H1 (cell line): Measurements from ENCODE around the gene MRPL1. TPM values are rescaled to one million over a fixed set of nuclear protein-coding genes. Genes with fewer than 3 reads are reported as not detected.

ENCODE experiments used
- CTBP2 ChIP-seq: IDR thresholded peaks from 2 replicates; pipeline ENCODE4 v1.7.0; 2011; ENCODE audit warnings: borderline replicate concordance, mild to moderate bottlenecking, moderate library complexity, mixed read lengths, low read length; ENCODE audit not compliant: insufficient read depth, insufficient read length
- HDAC6 ChIP-seq: IDR thresholded peaks from one replicate; pipeline ENCODE4 v1.7.1; 2012; ENCODE audit warnings: low read depth, mild to moderate bottlenecking, inconsistent platforms, low read length, moderate library complexity
- KDM1A ChIP-seq: fragments of 200-600, 300-600 bp; sonication (generic); IDR thresholded peaks from 2 replicates; pipeline ENCODE4 v1.7.1; 2016; ENCODE audit warnings: mild to moderate bottlenecking, low read length, borderline replicate concordance
- RAD21 ChIP-seq, 2 experiments: IDR thresholded peaks in 1 of 2; conservative IDR thresholded peaks in 1 of 2; 2 replicates each; pipeline ENCODE4 v1.6.1; 2011; ENCODE audit warnings: low read depth in 2 of 2, low read length in 2 of 2, improper control_type of control experiment in 1 of 2, inconsistent platforms in 1 of 2, mild to moderate bottlenecking in 1 of 2, moderate library complexity in 1 of 2
- polyA plus RNA-seq, 7 experiments: library from polyadenylated mRNA; depleted of rRNA in 3 of 7; stranded (reverse) in 5 of 7; unstranded in 2 of 7; fragments of >200 nt in 5 of 7; fragments of 200-250 nt in 2 of 7; gene quantifications; 1 replicate in 5 of 7; 2 replicates in 1 of 7; 4 replicates in 1 of 7; pipeline versions ENCODE4 v1.2.1 to v1.2.3, GENCODE V29; 2011 to 2013; ENCODE audit warnings: missing spikeins in 2 of 7, mixed read lengths in 2 of 7
- total RNA-seq: library from RNA; stranded (reverse); fragmentation: NEBNext Ultra II Directional; extraction: Animal tissue kit (Norgen Biotek cat#: 25700); gene quantifications from 2 replicates; pipeline ENCODE4 v1.2.1, GENCODE V29; 2021

MRPL1 gene
- total and polyA plus RNA-seq, 2 of the 8 experiments (the other 6 are each of a cell fraction or from before 2014, with no cell fraction given): 9.6 to 37.0 TPM

GRCh38 chr4:77931452-77932135 is 69.0 kb downstream of the MRPL1 start (continued):
- TF ChIP-seq KDM1A: no peak
- no peak for TF ChIP-seq HDAC6
- TF ChIP-seq CTBP2: no peak
- no peak for TF ChIP-seq RAD21 (IDR thresholded peaks at IDR 0.05 in 1 of 2, conservative IDR thresholded peaks at IDR 0.05 in 1 of 2; ENCODE audit: low read depth in 2 of 2, low read length in 2 of 2)
